Neural cell (in vitro differentiated cells): Measurements from ENCODE around the gene KIF3B. TPM values are rescaled to one million over a fixed set of nuclear protein-coding genes. Genes with fewer than 3 reads are reported as not detected.

Experiments used
- H2AFZ ChIP-seq: fragments of 200-600, 300-800 bp; sonication (generic), shearing (Covaris generic); 2 replicates; pipeline ENCODE4 v1.6.0; 2014; ENCODE audit warnings: low read depth, mild to moderate bottlenecking, antibody characterized with exemption, low read length, moderate library complexity
- H3F3A ChIP-seq: fragments of 200-600 bp; shearing (Covaris generic); 2 replicates; pipeline ENCODE4 v1.6.1; 2016; ENCODE audit warnings: mild to moderate bottlenecking, moderate library complexity, mixed read lengths, antibody characterized with exemption, low read length; ENCODE audit not compliant: insufficient read depth, poor library complexity, severe bottlenecking
- H3K27ac ChIP-seq: fragments of 200-600, 300-800 bp; sonication (generic), shearing (Covaris generic); 2 replicates; pipeline ENCODE4 v1.5.1; 2014; ENCODE audit warnings: mild to moderate bottlenecking, low read length, moderate library complexity
- H3K27me3 ChIP-seq: fragments of 300-800, 200-600 bp; sonication (generic), shearing (Covaris generic); 2 replicates; pipeline ENCODE4 v1.6.0; 2014; ENCODE audit warnings: mild to moderate bottlenecking, low read depth, low read length, moderate library complexity; ENCODE audit not compliant: insufficient read depth
- H3K36me3 ChIP-seq: fragments of 300-800, 200-600 bp; sonication (generic), shearing (Covaris generic); 2 replicates; pipeline ENCODE4 v1.5.1; 2014; ENCODE audit warnings: mild to moderate bottlenecking, antibody characterized with exemption, low read length, moderate library complexity; ENCODE audit not compliant: insufficient read depth
- H3K4me2 ChIP-seq: fragments of 300-800, 200-600 bp; sonication (generic), shearing (Covaris generic); 2 replicates; pipeline ENCODE4 v1.6.0; 2014; ENCODE audit warnings: mild to moderate bottlenecking, low read length
- H3K4me3 ChIP-seq: fragments of 300-800, 200-600 bp; sonication (generic), shearing (Covaris generic); 2 replicates; pipeline ENCODE4 v1.5.1; 2014; ENCODE audit warnings: mild to moderate bottlenecking, low read length, moderate library complexity
- H3K79me2 ChIP-seq: fragments of 200-600 bp; shearing (Covaris generic); replicated peaks from 2 replicates; pipeline ENCODE4 v1.6.0; 2014; ENCODE audit warnings: mild to moderate bottlenecking, low read length, moderate library complexity; ENCODE audit not compliant: insufficient read depth
- H3K9ac ChIP-seq: fragments of 300-800, 200-600 bp; sonication (generic), shearing (Covaris generic); 2 replicates; pipeline ENCODE4 v1.6.1; 2016; ENCODE audit warnings: mild to moderate bottlenecking, low read length, mixed read lengths
- H3K9me2 ChIP-seq: fragments of 200-600 bp; shearing (Covaris generic); 2 replicates; pipeline ENCODE4 v1.6.1; 2016; ENCODE audit warnings: mild to moderate bottlenecking, low read length, mixed read lengths; ENCODE audit not compliant: insufficient read depth
- H3K9me3 ChIP-seq: fragments of 200-600, 300-800 bp; sonication (generic), shearing (Covaris generic); 2 replicates; pipeline ENCODE4 v1.6.1; 2016; ENCODE audit warnings: mild to moderate bottlenecking, mixed run types, low read length, moderate library complexity, mixed read lengths
- H4K20me1 ChIP-seq: fragments of 200-600 bp; shearing (Covaris generic); 2 replicates; pipeline ENCODE4 v1.6.1; 2016; ENCODE audit warnings: mild to moderate bottlenecking, mixed run types; ENCODE audit not compliant: insufficient read depth
- EP300 ChIP-seq: fragments of 450-650 bp; conservative IDR thresholded peaks from 2 replicates; pipeline ENCODE4 v1.6.1; 2014; ENCODE audit warnings: antibody characterized with exemption, mild to moderate bottlenecking, moderate library complexity; ENCODE audit not compliant: poor library complexity, severe bottlenecking
- EZH2 ChIP-seq: fragments of 200-600, 300-800 bp; shearing (Covaris generic), sonication (generic); IDR thresholded peaks from 2 replicates; pipeline ENCODE4 v1.6.1; 2014; ENCODE audit warnings: antibody characterized with exemption, low read length, borderline replicate concordance, mild to moderate bottlenecking; ENCODE audit not compliant: insufficient read depth, poor library complexity, severe bottlenecking
- MXI1 ChIP-seq: fragments of 450-650 bp; conservative IDR thresholded peaks from 2 replicates; pipeline ENCODE4 v1.6.1; 2014; ENCODE audit warnings: antibody characterized with exemption, mild to moderate bottlenecking; ENCODE audit not compliant: poor library complexity, severe bottlenecking
- RAD21 ChIP-seq: fragments of 450-650 bp; conservative IDR thresholded peaks from 2 replicates; pipeline ENCODE4 v1.6.1; 2014; ENCODE audit warnings: antibody characterized with exemption, mild to moderate bottlenecking, moderate library complexity
- SMC3 ChIP-seq: fragments of 450-650 bp; conservative IDR thresholded peaks from 2 replicates; pipeline ENCODE4 v1.6.1; 2014; ENCODE audit warnings: antibody characterized with exemption, mild to moderate bottlenecking, moderate library complexity; ENCODE audit not compliant: poor library complexity
- TAF1 ChIP-seq: IDR thresholded peaks from 2 replicates; pipeline ENCODE4 v1.6.1; 2012; ENCODE audit warnings: low read depth
- polyA plus RNA-seq: library from polyadenylated mRNA; depleted of rRNA; stranded (reverse); fragments of >200 nt; gene quantifications from 2 replicates; pipeline ENCODE4 v1.2.3, GENCODE V29; 2014
- TF ChIP-seq, protein P1 (sequence below): IDR thresholded peaks from 2 replicates; pipeline ENCODE4 v1.6.1; 2012; ENCODE audit warnings: borderline replicate concordance
- TF ChIP-seq, protein P2 (sequence below): fragments of 450-650 bp; IDR thresholded peaks from 2 replicates; pipeline ENCODE4 v1.5.1; 2014; ENCODE audit warnings: antibody characterized with exemption, mild to moderate bottlenecking, moderate library complexity; ENCODE audit not compliant: poor library complexity, severe bottlenecking

The KIF3B gene
- polyA plus RNA-seq, 1 donor from 2014 or later, result 49.4 TPM

- Histone ChIP-seq H3K36me3 (no peaks in the 10 kb centered on the region), H2AFZ (no peak overlapping the region), H3K9ac (no peak overlapping the region), H4K20me1 (no peaks in the 10 kb centered on the region), H3K27ac (no peak overlapping the region), H3F3A (no peaks in the 10 kb centered on the region), H3K4me2 (no peak overlapping the region), H3K9me2 (no peaks in the 10 kb centered on the region), H3K79me2 (no peaks in the 10 kb centered on the region), H3K4me3 (no peak overlapping the region), H3K27me3 (no peaks in the 10 kb centered on the region), H3K9me3 (no peaks in the 10 kb centered on the region)
- TF ChIP-seq TAF1 (no peak), EP300 (no peak), EZH2 (no peak)
- TF ChIP-seq, protein P1, sequence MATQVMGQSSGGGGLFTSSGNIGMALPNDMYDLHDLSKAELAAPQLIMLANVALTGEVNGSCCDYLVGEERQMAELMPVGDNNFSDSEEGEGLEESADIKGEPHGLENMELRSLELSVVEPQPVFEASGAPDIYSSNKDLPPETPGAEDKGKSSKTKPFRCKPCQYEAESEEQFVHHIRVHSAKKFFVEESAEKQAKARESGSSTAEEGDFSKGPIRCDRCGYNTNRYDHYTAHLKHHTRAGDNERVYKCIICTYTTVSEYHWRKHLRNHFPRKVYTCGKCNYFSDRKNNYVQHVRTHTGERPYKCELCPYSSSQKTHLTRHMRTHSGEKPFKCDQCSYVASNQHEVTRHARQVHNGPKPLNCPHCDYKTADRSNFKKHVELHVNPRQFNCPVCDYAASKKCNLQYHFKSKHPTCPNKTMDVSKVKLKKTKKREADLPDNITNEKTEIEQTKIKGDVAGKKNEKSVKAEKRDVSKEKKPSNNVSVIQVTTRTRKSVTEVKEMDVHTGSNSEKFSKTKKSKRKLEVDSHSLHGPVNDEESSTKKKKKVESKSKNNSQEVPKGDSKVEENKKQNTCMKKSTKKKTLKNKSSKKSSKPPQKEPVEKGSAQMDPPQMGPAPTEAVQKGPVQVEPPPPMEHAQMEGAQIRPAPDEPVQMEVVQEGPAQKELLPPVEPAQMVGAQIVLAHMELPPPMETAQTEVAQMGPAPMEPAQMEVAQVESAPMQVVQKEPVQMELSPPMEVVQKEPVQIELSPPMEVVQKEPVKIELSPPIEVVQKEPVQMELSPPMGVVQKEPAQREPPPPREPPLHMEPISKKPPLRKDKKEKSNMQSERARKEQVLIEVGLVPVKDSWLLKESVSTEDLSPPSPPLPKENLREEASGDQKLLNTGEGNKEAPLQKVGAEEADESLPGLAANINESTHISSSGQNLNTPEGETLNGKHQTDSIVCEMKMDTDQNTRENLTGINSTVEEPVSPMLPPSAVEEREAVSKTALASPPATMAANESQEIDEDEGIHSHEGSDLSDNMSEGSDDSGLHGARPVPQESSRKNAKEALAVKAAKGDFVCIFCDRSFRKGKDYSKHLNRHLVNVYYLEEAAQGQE, result no peak
- TF ChIP-seq, protein P2, sequence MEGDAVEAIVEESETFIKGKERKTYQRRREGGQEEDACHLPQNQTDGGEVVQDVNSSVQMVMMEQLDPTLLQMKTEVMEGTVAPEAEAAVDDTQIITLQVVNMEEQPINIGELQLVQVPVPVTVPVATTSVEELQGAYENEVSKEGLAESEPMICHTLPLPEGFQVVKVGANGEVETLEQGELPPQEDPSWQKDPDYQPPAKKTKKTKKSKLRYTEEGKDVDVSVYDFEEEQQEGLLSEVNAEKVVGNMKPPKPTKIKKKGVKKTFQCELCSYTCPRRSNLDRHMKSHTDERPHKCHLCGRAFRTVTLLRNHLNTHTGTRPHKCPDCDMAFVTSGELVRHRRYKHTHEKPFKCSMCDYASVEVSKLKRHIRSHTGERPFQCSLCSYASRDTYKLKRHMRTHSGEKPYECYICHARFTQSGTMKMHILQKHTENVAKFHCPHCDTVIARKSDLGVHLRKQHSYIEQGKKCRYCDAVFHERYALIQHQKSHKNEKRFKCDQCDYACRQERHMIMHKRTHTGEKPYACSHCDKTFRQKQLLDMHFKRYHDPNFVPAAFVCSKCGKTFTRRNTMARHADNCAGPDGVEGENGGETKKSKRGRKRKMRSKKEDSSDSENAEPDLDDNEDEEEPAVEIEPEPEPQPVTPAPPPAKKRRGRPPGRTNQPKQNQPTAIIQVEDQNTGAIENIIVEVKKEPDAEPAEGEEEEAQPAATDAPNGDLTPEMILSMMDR, result no peak
Observed at GRCh38 chr20:32329817-32330554, 52.5 kb downstream of the KIF3B start.

GRCh38 chr20:32330555-32330897, 53.1 kb downstream of the KIF3B start:
- H3K27me3 ChIP-seq, result no peaks in the 10 kb centered on the region
- no peak overlapping the region for H3K4me3 ChIP-seq
- H3K9me2 ChIP-seq, result no peaks in the 10 kb centered on the region
- no peaks in the 10 kb centered on the region for H3K9me3 ChIP-seq
- no peak overlapping the region for H3K9ac ChIP-seq
- TF ChIP-seq MXI1, result no peak
- TF ChIP-seq RAD21, result no peak
- TF ChIP-seq SMC3, result no peak
- TF ChIP-seq TAF1, result no peak
- TF ChIP-seq, protein P1, result no peak
- TF ChIP-seq, protein P2, result no peak
- no peak for TF ChIP-seq EZH2
- H3K4me2 ChIP-seq, result no peak overlapping the region
- no peaks in the 10 kb centered on the region for H3K36me3 ChIP-seq
- no peaks in the 10 kb centered on the region for H3K79me2 ChIP-seq
- H3F3A ChIP-seq, result no peaks in the 10 kb centered on the region
- H4K20me1 ChIP-seq, result no peaks in the 10 kb centered on the region
- no peak overlapping the region for H3K27ac ChIP-seq
- no peak overlapping the region for H2AFZ ChIP-seq
